GM10266 (cell line): ENCODE measurements around the gene GAB1.

Experiments used
- DNase-seq: peaks from one replicate; pipeline ENCODE4 v3.0.0; 2012; ENCODE audit errors: extremely low spot score
- TF ChIP-seq, protein P1 (sequence below): IDR thresholded peaks from 2 replicates; pipeline ENCODE4 v1.5.1; 2012; ENCODE audit warnings: mild to moderate bottlenecking, low read depth; ENCODE audit not compliant: control insufficient read depth, insufficient read depth; ENCODE audit errors: missing control alignments

The GAB1 gene

DNA sequence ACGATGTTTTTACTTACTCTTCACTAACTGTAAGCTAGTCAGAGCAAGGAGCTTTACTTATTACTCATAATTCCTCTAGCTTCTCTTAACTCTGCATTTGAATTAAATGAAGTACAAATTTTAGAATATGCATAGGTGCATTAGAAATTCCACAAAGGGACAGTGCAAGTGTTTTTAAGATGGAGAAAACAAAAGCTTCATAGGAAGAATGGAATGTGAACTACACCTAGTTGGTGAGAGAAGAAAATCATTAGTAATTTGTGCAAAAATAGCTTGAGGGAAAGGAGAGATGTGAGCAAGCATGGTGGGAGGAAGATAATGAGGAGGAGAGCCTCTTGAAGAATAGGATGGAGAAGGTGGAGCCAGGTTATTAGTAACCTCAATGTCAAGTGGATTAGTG is 99.3 kb downstream of the GAB1 start:
- no peak for DNase-seq
- TF ChIP-seq, protein P1, sequence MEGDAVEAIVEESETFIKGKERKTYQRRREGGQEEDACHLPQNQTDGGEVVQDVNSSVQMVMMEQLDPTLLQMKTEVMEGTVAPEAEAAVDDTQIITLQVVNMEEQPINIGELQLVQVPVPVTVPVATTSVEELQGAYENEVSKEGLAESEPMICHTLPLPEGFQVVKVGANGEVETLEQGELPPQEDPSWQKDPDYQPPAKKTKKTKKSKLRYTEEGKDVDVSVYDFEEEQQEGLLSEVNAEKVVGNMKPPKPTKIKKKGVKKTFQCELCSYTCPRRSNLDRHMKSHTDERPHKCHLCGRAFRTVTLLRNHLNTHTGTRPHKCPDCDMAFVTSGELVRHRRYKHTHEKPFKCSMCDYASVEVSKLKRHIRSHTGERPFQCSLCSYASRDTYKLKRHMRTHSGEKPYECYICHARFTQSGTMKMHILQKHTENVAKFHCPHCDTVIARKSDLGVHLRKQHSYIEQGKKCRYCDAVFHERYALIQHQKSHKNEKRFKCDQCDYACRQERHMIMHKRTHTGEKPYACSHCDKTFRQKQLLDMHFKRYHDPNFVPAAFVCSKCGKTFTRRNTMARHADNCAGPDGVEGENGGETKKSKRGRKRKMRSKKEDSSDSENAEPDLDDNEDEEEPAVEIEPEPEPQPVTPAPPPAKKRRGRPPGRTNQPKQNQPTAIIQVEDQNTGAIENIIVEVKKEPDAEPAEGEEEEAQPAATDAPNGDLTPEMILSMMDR, result no peak

DNA sequence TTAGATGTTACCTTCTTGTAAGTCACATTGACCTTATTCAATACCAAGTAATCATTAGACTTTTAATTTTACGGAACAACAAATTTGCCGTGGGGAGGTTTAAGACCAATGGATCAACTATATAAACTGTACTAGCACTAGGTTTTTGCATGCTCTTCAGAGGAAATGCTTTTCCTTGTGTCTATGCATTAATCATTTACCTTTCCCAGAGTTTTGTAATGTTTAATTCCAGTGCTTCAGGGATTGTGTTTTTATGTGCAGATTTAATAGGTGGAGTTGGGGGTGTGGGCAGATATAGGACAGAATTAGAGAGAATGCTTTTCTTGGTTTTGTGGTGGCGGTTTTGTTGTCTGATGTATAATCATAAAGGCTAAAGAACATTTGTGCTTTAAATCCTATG is 100.8 kb downstream of the GAB1 start:
- TF ChIP-seq, protein P1, result no peak
- no peak for DNase-seq

GRCh38 chr4:143437937-143438336 is 101.3 kb downstream of the GAB1 start:
- TF ChIP-seq, protein P1, result no peak
- DNase-seq, result no peak

- DNase-seq, result no peak
- TF ChIP-seq, protein P1, result no peak
These were observed 102.0 kb downstream of the GAB1 start for GRCh38 chr4:143438710-143439109.

- no peak for DNase-seq
- TF ChIP-seq, protein P1, result no peak
These were observed 104.4 kb downstream of the GAB1 start for GRCh38 chr4:143441109-143441508.

GRCh38 chr4:143441678-143442077 is 105.0 kb downstream of the GAB1 start:
- TF ChIP-seq, protein P1, result no peak
- no peak for DNase-seq

- no peak for DNase-seq
- TF ChIP-seq, protein P1, result no peak
These were observed 107.1 kb downstream of the GAB1 start for GRCh38 chr4:143443728-143444127.

- DNase-seq, result no peak
- TF ChIP-seq, protein P1, result no peak
These were observed 114.5 kb downstream of the GAB1 start for GRCh38 chr4:143451186-143451585.
